ENCODE data around the gene CWC22.
"Not testable (repeated sequence)": the region's sequence is repeated elsewhere in the genome, so short reads cannot be mapped to it uniquely, and the experiment has no call there.

Gene CWC22

DNA sequence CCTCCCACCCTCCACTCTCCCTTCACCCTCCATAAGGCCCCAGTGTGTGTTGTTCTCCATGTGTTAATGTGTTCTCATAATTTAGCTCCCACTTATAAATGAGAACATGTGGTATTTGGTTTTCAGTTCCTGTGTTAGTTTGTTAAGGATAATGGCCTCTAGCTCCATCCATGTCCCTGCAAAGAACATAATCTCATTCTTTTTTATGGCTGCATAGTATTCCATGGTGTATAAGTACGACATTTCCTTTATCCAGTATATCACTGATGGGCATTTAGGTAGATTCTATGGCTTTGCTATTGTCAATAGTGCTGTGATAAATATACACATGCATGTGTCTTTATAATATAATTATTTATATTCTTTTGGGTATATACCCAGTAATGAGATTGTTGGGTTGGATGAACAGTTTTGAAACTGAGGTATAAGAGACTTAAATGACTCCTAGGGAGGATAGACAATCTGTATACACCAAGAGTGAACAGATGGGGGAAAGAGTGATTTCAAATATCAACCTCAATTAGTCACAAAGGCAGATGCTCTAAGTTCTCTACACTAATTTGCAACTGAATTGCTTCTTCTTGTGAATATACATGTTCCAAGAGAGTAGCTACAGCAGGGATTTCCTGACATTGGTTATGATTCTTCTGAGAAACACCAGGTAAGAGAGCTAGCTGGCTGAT lies 23.7 kb downstream of the CWC22 start:
- peaks cover 95% of the 10 kb centered on the region for H3K36me3 ChIP-seq (ENCODE audit: control insufficient read depth, insufficient read depth, low read length)
- H3K4me3 ChIP-seq (ENCODE audit: low read depth, low read length) = no peak overlapping the region
- H3K4me1 ChIP-seq (ENCODE audit: control insufficient read depth, insufficient read depth, low read length) = peaks cover 8% of the 10 kb centered on the region
- no peak overlapping the region for H3K9ac ChIP-seq (ENCODE audit: low read depth, low read length)
- no peaks in the 10 kb centered on the region for H3K9me3 ChIP-seq (ENCODE audit: control insufficient read depth, insufficient read depth, low read length)
- no peak overlapping the region for H3K27ac ChIP-seq (ENCODE audit: low read depth, low read length)
- no peaks in the 10 kb centered on the region for H3K27me3 ChIP-seq (ENCODE audit: control insufficient read depth, insufficient read depth, low read length)

DNA sequence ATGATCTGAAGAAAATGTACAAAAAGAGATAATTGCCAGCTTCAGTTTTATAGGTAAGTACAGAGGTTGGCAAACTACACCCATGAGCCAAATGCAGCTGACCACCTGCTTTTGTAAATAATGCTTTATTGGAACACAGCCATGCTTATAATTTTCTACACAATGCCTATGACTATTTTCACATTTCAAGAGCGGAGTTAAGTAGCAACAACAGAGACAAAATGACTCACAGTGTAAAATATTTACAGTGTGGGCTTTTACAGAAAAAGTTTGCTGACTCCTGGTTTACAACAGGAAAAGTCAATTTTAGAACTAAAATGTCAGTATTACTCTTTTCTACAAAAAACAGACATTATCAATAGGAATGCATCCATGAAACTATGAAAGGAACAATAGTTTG lies 26.0 kb downstream of the CWC22 start:
- no peak overlapping the region for H3K27ac ChIP-seq (ENCODE audit: low read depth, low read length)
- H3K9ac ChIP-seq (ENCODE audit: low read depth, low read length) = no peak overlapping the region
- no peaks in the 10 kb centered on the region for H3K4me1 ChIP-seq (ENCODE audit: control insufficient read depth, insufficient read depth, low read length)
- no peaks in the 10 kb centered on the region for H3K9me3 ChIP-seq (ENCODE audit: control insufficient read depth, insufficient read depth, low read length)
- no peaks in the 10 kb centered on the region for H3K27me3 ChIP-seq (ENCODE audit: control insufficient read depth, insufficient read depth, low read length)
- peaks cover 96% of the 10 kb centered on the region for H3K36me3 ChIP-seq (ENCODE audit: control insufficient read depth, insufficient read depth, low read length)
- H3K4me3 ChIP-seq (ENCODE audit: low read depth, low read length) = no peak overlapping the region

DNA sequence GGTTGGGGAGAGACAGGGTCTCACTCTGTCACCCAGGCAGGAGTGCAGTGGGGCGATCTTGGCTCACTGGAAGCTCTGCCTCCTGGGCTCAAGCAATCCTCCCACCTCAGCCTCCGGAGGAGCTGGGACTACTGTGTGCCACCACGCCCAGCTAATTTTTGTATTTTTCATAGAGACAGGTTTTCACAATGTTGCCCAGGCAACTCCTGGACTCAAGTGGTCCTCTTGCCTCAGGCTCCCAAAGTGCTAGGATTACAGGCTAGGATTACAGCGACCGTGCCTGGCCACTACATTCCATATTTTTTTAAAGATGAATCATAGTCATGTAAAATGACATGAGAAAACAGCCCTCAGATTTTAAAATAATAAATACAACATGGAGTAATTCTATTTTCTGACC lies 32.3 kb downstream of the CWC22 start:
- H3K9me3 ChIP-seq (ENCODE audit: control insufficient read depth, insufficient read depth, low read length) = no peaks in the 10 kb centered on the region
- H3K36me3 ChIP-seq (ENCODE audit: control insufficient read depth, insufficient read depth, low read length) = peaks cover 85% of the 10 kb centered on the region
- H3K9ac ChIP-seq (ENCODE audit: low read depth, low read length) = no peak overlapping the region
- H3K27ac ChIP-seq (ENCODE audit: low read depth, low read length) = no peak overlapping the region
- H3K4me3 ChIP-seq (ENCODE audit: low read depth, low read length) = no peak overlapping the region
- H3K4me1 ChIP-seq (ENCODE audit: control insufficient read depth, insufficient read depth, low read length) = no peaks in the 10 kb centered on the region
- H3K27me3 ChIP-seq (ENCODE audit: control insufficient read depth, insufficient read depth, low read length) = no peaks in the 10 kb centered on the region

DNA sequence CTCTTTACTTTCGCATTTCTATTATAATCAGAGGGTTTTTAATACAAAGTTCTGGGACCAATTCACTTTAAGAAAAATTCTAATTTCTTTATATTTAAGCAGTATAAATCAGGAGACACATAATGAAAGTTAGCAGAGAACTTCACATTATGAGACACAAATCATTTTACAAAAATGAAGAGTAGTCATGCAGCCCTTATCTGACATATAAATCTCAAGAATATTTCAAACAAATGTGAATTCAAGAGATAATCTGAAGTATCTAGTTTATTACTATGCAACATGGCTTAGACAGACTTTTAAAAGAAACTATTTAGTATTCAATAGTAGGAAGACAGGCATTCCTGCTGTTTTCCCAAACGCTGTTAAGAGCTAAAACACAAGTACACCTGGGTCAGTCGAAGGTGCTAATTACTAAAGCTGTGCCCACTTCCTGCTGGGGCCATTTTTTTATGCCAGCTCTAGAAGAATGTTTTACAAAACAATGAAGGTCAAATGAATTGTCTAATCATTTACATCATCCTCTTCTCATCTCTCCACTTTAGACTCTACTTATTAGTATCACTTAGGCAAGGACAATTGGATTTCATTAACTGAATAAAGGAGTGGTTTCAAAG lies 40.2 kb downstream of the CWC22 start:
- no peak overlapping the region for H3K9ac ChIP-seq (ENCODE audit: low read depth, low read length)
- no peak overlapping the region for H3K27ac ChIP-seq (ENCODE audit: low read depth, low read length)
- H3K27me3 ChIP-seq (ENCODE audit: control insufficient read depth, insufficient read depth, low read length) = no peaks in the 10 kb centered on the region
- peaks cover 11% of the 10 kb centered on the region for H3K4me1 ChIP-seq (ENCODE audit: control insufficient read depth, insufficient read depth, low read length)
- no peaks in the 10 kb centered on the region for H3K9me3 ChIP-seq (ENCODE audit: control insufficient read depth, insufficient read depth, low read length)
- H3K4me3 ChIP-seq (ENCODE audit: low read depth, low read length) = no peak overlapping the region; the same call in 1 of the 2 replicates
- H3K36me3 ChIP-seq (ENCODE audit: control insufficient read depth, insufficient read depth, low read length) = peaks cover 81% of the 10 kb centered on the region

DNA sequence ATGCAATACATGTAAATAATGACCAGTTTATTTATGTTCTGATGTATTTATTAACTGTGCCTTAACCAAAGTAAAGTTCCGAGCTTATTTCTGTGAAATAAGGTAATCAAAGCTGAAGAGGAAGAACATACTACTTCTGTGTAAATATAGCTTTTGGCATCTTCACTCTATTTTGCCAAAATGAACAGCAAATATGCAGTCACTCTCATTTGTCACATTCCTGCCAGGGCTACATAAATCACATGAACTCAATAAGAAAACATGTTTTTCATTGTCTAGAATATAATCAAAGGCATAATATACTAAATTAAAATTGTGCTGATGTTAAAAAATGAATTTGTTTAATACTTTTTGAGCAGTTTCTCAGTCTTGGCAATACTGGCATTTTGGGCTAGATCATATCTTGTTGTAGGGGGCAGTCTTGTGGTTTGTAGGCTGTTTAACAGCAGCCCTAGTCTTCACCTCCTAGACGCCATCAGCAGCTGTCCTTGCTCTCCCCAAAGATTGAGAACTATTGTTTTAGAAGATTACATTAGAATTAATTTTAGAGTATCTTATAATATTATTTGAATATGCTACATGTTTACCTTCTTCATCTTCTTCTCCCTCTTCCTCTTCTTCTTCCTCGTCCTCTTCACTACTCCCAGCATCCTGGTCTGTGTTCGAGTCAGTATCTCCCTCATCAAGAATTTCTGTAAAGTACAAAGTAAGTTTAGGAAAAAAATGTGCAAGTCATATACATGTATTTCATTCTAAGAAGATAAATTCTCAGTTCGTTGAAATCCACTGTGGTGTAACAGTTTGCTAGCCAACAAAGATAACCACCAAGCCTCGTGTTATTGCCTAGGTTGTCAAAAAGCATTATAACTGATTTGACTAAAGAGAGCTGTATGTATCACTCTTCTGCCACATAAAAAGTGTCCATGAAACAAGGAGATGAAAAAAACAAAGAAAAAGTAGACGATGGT lies 41.5 kb downstream of the CWC22 start:
- Histone ChIP-seq H3K36me3 (ENCODE audit: control insufficient read depth, insufficient read depth, low read length) (peaks cover 78% of the 10 kb centered on the region), H3K4me1 (ENCODE audit: control insufficient read depth, insufficient read depth, low read length) (peaks cover 11% of the 10 kb centered on the region), H3K27ac (ENCODE audit: low read depth, low read length) (no peak overlapping the region), H3K9me3 (ENCODE audit: control insufficient read depth, insufficient read depth, low read length) (no peaks in the 10 kb centered on the region), H3K9ac (ENCODE audit: low read depth, low read length) (no peak overlapping the region), H3K27me3 (ENCODE audit: control insufficient read depth, insufficient read depth, low read length) (no peaks in the 10 kb centered on the region), H3K4me3 (ENCODE audit: low read depth, low read length) (no peak overlapping the region)

DNA sequence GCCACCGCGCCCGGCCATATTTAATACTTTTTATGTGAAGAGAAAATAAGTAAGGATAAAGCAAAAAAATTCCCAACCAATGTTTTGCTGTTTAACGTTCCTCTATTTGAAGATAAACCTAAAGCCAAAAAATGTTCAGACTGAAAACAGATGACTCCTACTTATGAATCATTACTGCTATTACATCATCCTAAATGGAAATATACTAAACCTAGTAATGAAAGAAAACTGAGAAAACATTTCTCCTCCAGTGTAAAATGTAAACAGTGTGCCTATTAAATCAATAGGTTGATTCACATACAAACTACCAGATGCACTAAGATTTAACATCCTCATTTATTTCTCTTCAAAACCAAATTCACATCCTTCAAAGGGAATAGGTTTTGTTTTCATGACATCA lies 43.5 kb downstream of the CWC22 start:
- Histone ChIP-seq H3K9me3 (ENCODE audit: control insufficient read depth, insufficient read depth, low read length) (no peaks in the 10 kb centered on the region), H3K27ac (ENCODE audit: low read depth, low read length) (no peak overlapping the region), H3K27me3 (ENCODE audit: control insufficient read depth, insufficient read depth, low read length) (no peaks in the 10 kb centered on the region), H3K36me3 (ENCODE audit: control insufficient read depth, insufficient read depth, low read length) (peaks cover 75% of the 10 kb centered on the region), H3K4me1 (ENCODE audit: control insufficient read depth, insufficient read depth, low read length) (peaks cover 11% of the 10 kb centered on the region), H3K9ac (ENCODE audit: low read depth, low read length) (no peak overlapping the region), H3K4me3 (ENCODE audit: low read depth, low read length) (no peak overlapping the region)

DNA sequence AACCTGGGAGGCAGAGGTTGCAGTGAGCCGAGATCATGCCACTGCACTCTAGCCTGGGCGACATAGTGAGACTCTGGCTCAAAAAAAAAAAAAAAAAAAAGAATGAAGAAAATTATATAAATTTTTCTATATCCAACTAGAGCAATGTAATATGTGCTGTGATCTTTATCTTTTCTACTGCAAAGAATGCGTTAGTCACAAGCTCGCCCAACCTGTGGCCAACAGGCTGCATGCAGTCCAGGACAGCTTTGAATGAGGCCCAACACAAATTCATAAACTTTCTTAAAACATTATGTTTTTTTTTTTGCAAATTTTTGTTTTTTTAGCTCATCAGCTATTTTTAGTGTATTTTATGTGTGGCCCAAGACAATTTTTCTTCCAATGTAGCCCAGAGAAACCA lies 48.8 kb downstream of the CWC22 start:
- H3K9ac ChIP-seq (ENCODE audit: low read depth, low read length); H3K4me3 ChIP-seq (ENCODE audit: low read depth, low read length); H3K27me3 ChIP-seq (ENCODE audit: control insufficient read depth, insufficient read depth, low read length); H3K9me3 ChIP-seq (ENCODE audit: control insufficient read depth, insufficient read depth, low read length); H3K27ac ChIP-seq (ENCODE audit: low read depth, low read length); H3K4me1 ChIP-seq (ENCODE audit: control insufficient read depth, insufficient read depth, low read length): not testable (repeated sequence)
- peaks cover 71% of the 10 kb centered on the region for H3K36me3 ChIP-seq (ENCODE audit: control insufficient read depth, insufficient read depth, low read length)

DNA sequence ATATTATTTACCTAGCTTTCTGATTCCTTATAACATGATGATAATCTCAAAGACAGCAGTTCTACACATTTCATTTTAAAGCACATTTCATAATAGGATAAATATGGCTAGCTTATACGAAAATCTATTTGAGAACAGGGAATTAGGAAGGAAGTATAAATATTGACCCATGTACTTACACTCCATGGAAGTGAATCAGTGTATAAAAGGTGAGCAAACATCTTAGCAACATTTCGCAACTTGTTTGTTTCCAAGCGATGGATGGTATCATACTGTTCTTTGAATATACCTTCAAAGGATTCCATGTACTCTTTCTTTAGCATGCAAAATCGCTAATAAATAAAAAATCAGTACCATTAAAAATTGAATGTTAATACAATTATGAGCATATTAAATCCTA lies 53.1 kb downstream of the CWC22 start:
- Histone ChIP-seq H3K4me3 (ENCODE audit: low read depth, low read length) (no peak overlapping the region), H3K36me3 (ENCODE audit: control insufficient read depth, insufficient read depth, low read length) (peaks cover 80% of the 10 kb centered on the region), H3K4me1 (ENCODE audit: control insufficient read depth, insufficient read depth, low read length) (no peaks in the 10 kb centered on the region), H3K27ac (ENCODE audit: low read depth, low read length) (no peak overlapping the region), H3K9me3 (ENCODE audit: control insufficient read depth, insufficient read depth, low read length) (no peaks in the 10 kb centered on the region), H3K9ac (ENCODE audit: low read depth, low read length) (no peak overlapping the region), H3K27me3 (ENCODE audit: control insufficient read depth, insufficient read depth, low read length) (no peaks in the 10 kb centered on the region)

DNA sequence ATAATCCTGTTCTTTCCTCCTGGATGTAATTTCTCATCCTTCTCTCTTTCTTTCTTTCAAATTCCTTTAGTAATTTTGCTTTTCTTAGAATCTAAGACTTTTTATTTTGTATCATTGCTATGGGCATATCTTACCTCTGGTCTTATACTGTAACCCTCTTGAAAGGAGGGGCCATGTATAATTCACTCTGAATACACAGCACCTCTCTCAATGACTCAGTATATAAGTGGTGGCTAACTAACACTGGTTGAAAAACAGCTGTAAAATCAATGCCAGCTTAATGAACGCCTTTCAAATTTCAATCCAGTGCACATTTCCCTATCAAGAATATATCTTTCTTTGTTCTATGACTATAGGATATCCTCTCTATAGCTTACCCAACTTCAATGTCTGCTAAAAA lies 53.7 kb downstream of the CWC22 start:
- H3K4me1 ChIP-seq (ENCODE audit: control insufficient read depth, insufficient read depth, low read length) = no peaks in the 10 kb centered on the region
- no peak overlapping the region for H3K9ac ChIP-seq (ENCODE audit: low read depth, low read length)
- peaks cover 82% of the 10 kb centered on the region for H3K36me3 ChIP-seq (ENCODE audit: control insufficient read depth, insufficient read depth, low read length)
- H3K9me3 ChIP-seq (ENCODE audit: control insufficient read depth, insufficient read depth, low read length) = no peaks in the 10 kb centered on the region
- H3K27me3 ChIP-seq (ENCODE audit: control insufficient read depth, insufficient read depth, low read length) = no peaks in the 10 kb centered on the region
- no peak overlapping the region for H3K27ac ChIP-seq (ENCODE audit: low read depth, low read length)
- no peak overlapping the region for H3K4me3 ChIP-seq (ENCODE audit: low read depth, low read length)

DNA sequence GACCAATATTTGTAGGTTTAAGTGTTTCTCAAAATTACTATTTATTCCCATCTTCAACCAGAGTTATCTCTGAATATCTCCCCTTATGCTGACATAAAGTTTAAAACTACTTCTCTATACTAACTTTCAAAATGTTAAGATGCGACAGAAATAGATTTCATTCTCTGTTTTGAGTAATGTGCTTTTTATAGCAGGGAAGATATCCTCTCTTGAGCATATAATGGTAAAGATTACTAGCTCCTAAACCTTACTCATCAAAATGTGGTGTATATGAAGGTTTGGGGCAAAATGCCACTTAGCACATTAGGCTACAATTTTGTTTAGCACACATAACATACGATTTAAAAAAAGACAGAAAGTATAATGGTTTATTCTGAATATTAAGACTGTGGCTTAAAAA lies 54.4 kb downstream of the CWC22 start:
- no peak overlapping the region for H3K9ac ChIP-seq (ENCODE audit: low read depth, low read length)
- no peaks in the 10 kb centered on the region for H3K9me3 ChIP-seq (ENCODE audit: control insufficient read depth, insufficient read depth, low read length)
- H3K36me3 ChIP-seq (ENCODE audit: control insufficient read depth, insufficient read depth, low read length) = peaks cover 86% of the 10 kb centered on the region
- H3K4me1 ChIP-seq (ENCODE audit: control insufficient read depth, insufficient read depth, low read length) = no peaks in the 10 kb centered on the region
- no peaks in the 10 kb centered on the region for H3K27me3 ChIP-seq (ENCODE audit: control insufficient read depth, insufficient read depth, low read length)
- no peak overlapping the region for H3K4me3 ChIP-seq (ENCODE audit: low read depth, low read length)
- no peak overlapping the region for H3K27ac ChIP-seq (ENCODE audit: low read depth, low read length)

DNA sequence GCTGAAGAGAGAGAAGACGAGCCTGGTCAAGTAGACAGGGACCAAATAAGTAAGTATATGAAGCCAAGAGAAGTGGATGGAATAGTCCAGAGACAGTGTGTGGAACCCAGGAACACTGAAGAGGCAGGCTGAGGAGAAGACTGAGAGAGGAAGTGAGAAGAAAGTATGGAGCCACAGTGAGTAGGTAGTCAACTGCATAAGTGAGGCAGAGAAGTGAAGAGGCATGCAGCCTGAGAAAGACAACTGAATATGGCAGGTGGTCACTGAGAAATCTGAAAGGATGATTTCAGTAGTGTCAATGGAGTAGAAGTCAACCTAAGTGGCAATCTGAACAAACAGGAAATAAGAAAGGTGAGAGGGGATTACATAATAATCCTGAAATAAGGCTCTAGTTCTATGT lies 55.4 kb downstream of the CWC22 start:
- Histone ChIP-seq H3K27ac (ENCODE audit: low read depth, low read length) (no peak overlapping the region), H3K27me3 (ENCODE audit: control insufficient read depth, insufficient read depth, low read length) (no peaks in the 10 kb centered on the region), H3K4me3 (ENCODE audit: low read depth, low read length) (no peak overlapping the region), H3K9me3 (ENCODE audit: control insufficient read depth, insufficient read depth, low read length) (no peaks in the 10 kb centered on the region), H3K36me3 (ENCODE audit: control insufficient read depth, insufficient read depth, low read length) (peaks cover 87% of the 10 kb centered on the region), H3K4me1 (ENCODE audit: control insufficient read depth, insufficient read depth, low read length) (no peaks in the 10 kb centered on the region), H3K9ac (ENCODE audit: low read depth, low read length) (no peak overlapping the region)
